Measurements from ENCODE around the gene WNK2. TPM values are rescaled to one million over a fixed set of nuclear protein-coding genes. Genes with fewer than 3 reads are reported as not detected.

Gene WNK2
- total and polyA plus RNA-seq, 7 donors: 8.1 to 58.8 (median 35.5) TPM

DNA sequence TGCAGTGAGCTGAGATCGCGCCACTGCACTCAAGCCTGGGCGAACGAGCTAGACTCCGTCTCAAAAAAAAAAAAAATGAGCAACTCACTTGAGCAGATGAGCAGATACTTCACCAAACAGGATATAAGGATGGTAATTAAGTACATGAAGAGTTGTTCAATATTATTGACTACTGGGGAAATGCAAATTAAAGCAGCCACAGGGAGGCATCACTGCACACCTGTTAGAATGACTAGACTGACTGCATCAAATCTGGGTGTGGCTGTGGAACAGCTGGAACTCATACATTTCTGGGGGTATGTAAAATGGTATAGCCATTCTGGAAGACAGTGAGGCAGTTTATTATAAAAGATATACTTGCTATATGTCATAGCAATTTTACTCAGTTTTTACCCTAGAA lies 93.0 kb downstream of the WNK2 start:
- intact Hi-C loops (cut with DNase I): no loop called here
- no peak for DNase-seq
- Histone ChIP-seq H3K27ac (no peak overlapping the region), H3K27me3 (ENCODE audit: insufficient read depth in 3 of 3, low read length in 2 of 3) (no peaks in the 10 kb centered on the region), H3K9me3 (no peaks in the 10 kb centered on the region), H3K4me1 (no peaks in the 10 kb centered on the region), H3K36me3 (ENCODE audit: insufficient read depth in 1 of 2, low read depth in 1 of 2) (peaks cover 0 to 8% of the 10 kb centered on the region in 2 donors), H3K4me3 (no peak overlapping the region)
- no peak for TF ChIP-seq CTCF (IDR thresholded peaks at IDR 0.05)
- ATAC-seq: peak in 1 of 4 donors; percentile 28
- WGBS, 3 donors: 92 to 94% (median 93%) methylated on average over 5 of the region's 5 CpGs

DNA sequence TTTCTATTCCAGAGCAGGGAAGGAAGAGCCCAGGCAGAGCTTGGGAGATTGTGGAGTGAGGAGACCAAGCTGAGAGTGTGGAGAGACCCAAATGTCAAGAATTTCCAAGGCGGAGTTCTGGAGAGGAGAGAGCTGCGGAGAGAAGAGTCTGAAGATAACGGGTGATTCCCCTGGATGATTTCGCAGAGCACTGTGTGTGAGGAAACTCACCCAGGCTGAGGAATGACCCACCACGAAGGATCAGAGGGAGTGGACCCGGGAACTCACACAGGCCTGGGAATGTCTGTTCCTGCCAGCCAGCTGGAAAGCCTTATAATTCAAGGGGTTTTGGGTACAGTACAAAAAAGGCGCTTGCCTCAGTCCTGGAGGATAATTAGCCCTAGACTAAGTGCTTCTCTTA lies 94.2 kb downstream of the WNK2 start:
- DNase-seq (no peak), ATAC-seq (no peak)
- H3K27me3 ChIP-seq (ENCODE audit: insufficient read depth in 3 of 3, low read length in 2 of 3): no peaks in the 10 kb centered on the region
- no peaks in the 10 kb centered on the region for H3K4me1 ChIP-seq
- H3K4me3 ChIP-seq: no peak overlapping the region
- H3K36me3 ChIP-seq (ENCODE audit: insufficient read depth in 1 of 2, low read depth in 1 of 2): peaks cover 0 to 8% of the 10 kb centered on the region in 2 donors
- 79 to 84% (median 81%) methylated on average over 7 of the region's 7 CpGs for WGBS, 3 donors
- H3K27ac ChIP-seq: no peak overlapping the region
- no peak for TF ChIP-seq CTCF (IDR thresholded peaks at IDR 0.05)
- no peaks in the 10 kb centered on the region for H3K9me3 ChIP-seq
- intact Hi-C loops (cut with DNase I): no loop called here

- no peak for ATAC-seq
- TF ChIP-seq CTCF (IDR thresholded peaks at IDR 0.05): no peak
- H3K27ac ChIP-seq: no peak overlapping the region
- H3K4me3 ChIP-seq: no peak overlapping the region
- WGBS, 3 donors: 94 to 96% (median 94%) methylated on average over 1 of the region's 1 CpG
- H3K4me1 ChIP-seq: no peaks in the 10 kb centered on the region
- no peak for DNase-seq
- peaks cover 0 to 8% of the 10 kb centered on the region in 2 donors for H3K36me3 ChIP-seq (ENCODE audit: insufficient read depth in 1 of 2, low read depth in 1 of 2)
- intact Hi-C loops (cut with DNase I): no loop called here
- H3K27me3 ChIP-seq (ENCODE audit: insufficient read depth in 3 of 3, low read length in 2 of 3): no peaks in the 10 kb centered on the region
- H3K9me3 ChIP-seq: no peaks in the 10 kb centered on the region
These were observed 96.8 kb downstream of the WNK2 start for GRCh38 chr9:93280661-93281259.

DNA sequence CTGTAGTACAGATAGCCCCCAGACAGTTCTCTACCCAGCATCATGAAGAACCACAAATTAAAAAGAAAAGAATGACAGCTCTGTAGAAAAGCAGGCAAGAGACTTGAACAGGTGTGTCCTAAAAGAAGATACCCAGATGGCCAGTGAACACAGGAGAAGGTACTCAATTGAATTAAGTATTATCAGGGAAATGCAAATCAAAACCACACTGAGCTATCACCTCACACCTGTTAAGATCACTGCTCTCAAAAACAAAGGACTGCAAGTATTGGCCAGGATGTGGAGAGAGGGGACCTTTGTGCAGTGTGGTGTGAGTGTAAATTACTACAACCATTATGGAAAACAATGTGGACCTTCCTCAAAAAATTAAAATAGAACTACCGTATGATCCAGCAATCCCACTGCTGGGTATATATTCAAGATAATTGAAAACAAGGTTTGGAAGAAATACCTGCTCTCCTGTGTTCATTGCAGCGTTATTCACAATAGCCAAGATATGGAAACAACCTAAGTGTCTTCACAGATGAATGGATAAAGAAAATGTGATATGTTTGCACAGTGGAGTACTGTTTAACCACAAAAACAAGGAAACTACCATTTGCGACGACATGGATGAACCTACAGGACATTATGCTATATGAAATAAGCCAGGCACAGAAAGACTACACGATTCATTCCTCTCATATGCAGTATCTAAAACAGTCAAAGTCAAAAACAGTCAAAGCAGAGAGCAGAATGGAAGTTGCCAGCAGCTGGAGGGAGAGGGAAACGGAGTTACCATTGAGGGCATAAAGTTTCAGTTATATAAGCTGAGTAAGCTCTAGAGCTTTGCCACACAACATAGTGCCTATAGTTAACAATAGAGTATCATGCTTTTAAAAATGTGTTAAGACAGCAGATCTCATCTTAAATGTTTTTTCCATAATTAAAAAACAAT lies 102.6 kb downstream of the WNK2 start:
- Histone ChIP-seq H3K4me1 (no peaks in the 10 kb centered on the region), H3K27me3 (ENCODE audit: insufficient read depth in 3 of 3, low read length in 2 of 3) (no peaks in the 10 kb centered on the region), H3K4me3 (no peak overlapping the region), H3K9me3 (no peaks in the 10 kb centered on the region), H3K27ac (no peak overlapping the region), H3K36me3 (ENCODE audit: insufficient read depth in 1 of 2, low read depth in 1 of 2) (no peaks in the 10 kb centered on the region)
- TF ChIP-seq CTCF (IDR thresholded peaks at IDR 0.05): no peak
- intact Hi-C loops (cut with DNase I): no loop called here
- WGBS, 3 donors: 77 to 90% (median 78%) methylated on average over 6 of the region's 6 CpGs
- ATAC-seq: no peak
- no peak for DNase-seq

Data from psoas muscle (tissue), 8 donors.